ENCODE results near the gene UBE2G1. TPM values are rescaled to one million over a fixed set of nuclear protein-coding genes. Genes with fewer than 3 reads are reported as not detected.

UBE2G1 gene
- polyA plus RNA-seq, 1 donor from 2014 or later = 65.8 TPM

DNA sequence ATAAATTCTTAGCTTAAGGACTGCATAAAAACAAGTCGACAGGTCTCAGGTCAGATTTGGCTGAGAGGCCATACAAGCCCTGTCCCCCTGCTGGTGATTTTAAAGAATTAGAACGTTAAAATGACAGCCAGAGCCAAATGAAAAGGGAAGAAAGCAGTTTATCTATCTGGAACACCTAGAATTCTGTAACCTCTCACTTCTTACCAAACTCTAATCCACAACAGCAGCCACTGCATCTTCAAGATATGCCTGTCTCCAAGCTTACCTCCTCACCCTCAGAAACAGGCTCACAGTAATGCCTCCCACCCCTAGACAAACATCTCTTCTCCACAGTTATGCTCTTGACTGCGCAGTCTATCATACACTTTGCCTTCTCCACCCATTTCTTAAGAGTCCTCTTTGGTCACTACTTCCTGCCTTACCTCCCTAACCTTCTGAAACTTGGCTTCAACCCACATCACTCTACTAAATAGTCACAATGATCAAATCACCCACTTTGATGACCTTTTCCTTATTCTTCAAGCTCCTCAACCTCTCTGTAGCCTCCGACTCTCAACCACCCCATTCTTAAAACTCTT, 116.9 kb downstream of the UBE2G1 start:
- no peak overlapping the region for H2AFZ ChIP-seq (ENCODE audit: low read depth, low read length)
- peaks cover 68% of the 10 kb centered on the region for H3K79me2 ChIP-seq (replicated peaks; ENCODE audit: insufficient read depth, low read length)
- H3K9me3 ChIP-seq (ENCODE audit: low read length) = no peaks in the 10 kb centered on the region
- no peak overlapping the region for H3K4me3 ChIP-seq (ENCODE audit: low read length)
- no peak overlapping the region for H3K9ac ChIP-seq (ENCODE audit: low read length)
- H4K20me1 ChIP-seq (ENCODE audit: insufficient read depth) = peaks cover 16% of the 10 kb centered on the region
- no peaks in the 10 kb centered on the region for H3K36me3 ChIP-seq (ENCODE audit: insufficient read depth, low read length)
- H3K27ac ChIP-seq (ENCODE audit: low read length) = no peak overlapping the region
- no peak overlapping the region for H3K4me2 ChIP-seq (ENCODE audit: low read length)
- TF ChIP-seq, protein P1, sequence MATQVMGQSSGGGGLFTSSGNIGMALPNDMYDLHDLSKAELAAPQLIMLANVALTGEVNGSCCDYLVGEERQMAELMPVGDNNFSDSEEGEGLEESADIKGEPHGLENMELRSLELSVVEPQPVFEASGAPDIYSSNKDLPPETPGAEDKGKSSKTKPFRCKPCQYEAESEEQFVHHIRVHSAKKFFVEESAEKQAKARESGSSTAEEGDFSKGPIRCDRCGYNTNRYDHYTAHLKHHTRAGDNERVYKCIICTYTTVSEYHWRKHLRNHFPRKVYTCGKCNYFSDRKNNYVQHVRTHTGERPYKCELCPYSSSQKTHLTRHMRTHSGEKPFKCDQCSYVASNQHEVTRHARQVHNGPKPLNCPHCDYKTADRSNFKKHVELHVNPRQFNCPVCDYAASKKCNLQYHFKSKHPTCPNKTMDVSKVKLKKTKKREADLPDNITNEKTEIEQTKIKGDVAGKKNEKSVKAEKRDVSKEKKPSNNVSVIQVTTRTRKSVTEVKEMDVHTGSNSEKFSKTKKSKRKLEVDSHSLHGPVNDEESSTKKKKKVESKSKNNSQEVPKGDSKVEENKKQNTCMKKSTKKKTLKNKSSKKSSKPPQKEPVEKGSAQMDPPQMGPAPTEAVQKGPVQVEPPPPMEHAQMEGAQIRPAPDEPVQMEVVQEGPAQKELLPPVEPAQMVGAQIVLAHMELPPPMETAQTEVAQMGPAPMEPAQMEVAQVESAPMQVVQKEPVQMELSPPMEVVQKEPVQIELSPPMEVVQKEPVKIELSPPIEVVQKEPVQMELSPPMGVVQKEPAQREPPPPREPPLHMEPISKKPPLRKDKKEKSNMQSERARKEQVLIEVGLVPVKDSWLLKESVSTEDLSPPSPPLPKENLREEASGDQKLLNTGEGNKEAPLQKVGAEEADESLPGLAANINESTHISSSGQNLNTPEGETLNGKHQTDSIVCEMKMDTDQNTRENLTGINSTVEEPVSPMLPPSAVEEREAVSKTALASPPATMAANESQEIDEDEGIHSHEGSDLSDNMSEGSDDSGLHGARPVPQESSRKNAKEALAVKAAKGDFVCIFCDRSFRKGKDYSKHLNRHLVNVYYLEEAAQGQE (IDR thresholded peaks at IDR 0.05; ENCODE audit: borderline replicate concordance) = no peak
- no peak for TF ChIP-seq SMC3 (conservative IDR thresholded peaks at IDR 0.05; ENCODE audit: poor library complexity)
- TF ChIP-seq RAD21 (conservative IDR thresholded peaks at IDR 0.05) = no peak
- no peak for TF ChIP-seq POLR2AphosphoS5 (IDR thresholded peaks at IDR 0.05)
- no peak for TF ChIP-seq TAF1 (IDR thresholded peaks at IDR 0.05; ENCODE audit: low read depth)
- no peak for TF ChIP-seq EZH2 (IDR thresholded peaks at IDR 0.05; ENCODE audit: borderline replicate concordance, insufficient read depth, low read length, poor library complexity, severe bottlenecking)
- TF ChIP-seq, protein P2, sequence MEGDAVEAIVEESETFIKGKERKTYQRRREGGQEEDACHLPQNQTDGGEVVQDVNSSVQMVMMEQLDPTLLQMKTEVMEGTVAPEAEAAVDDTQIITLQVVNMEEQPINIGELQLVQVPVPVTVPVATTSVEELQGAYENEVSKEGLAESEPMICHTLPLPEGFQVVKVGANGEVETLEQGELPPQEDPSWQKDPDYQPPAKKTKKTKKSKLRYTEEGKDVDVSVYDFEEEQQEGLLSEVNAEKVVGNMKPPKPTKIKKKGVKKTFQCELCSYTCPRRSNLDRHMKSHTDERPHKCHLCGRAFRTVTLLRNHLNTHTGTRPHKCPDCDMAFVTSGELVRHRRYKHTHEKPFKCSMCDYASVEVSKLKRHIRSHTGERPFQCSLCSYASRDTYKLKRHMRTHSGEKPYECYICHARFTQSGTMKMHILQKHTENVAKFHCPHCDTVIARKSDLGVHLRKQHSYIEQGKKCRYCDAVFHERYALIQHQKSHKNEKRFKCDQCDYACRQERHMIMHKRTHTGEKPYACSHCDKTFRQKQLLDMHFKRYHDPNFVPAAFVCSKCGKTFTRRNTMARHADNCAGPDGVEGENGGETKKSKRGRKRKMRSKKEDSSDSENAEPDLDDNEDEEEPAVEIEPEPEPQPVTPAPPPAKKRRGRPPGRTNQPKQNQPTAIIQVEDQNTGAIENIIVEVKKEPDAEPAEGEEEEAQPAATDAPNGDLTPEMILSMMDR (IDR thresholded peaks at IDR 0.05; ENCODE audit: poor library complexity, severe bottlenecking) = no peak
- TF ChIP-seq EP300 (conservative IDR thresholded peaks at IDR 0.05; ENCODE audit: poor library complexity, severe bottlenecking) = no peak
- TF ChIP-seq MXI1 (conservative IDR thresholded peaks at IDR 0.05; ENCODE audit: poor library complexity, severe bottlenecking) = no peak
- H3F3A ChIP-seq (ENCODE audit: insufficient read depth, low read length, poor library complexity, severe bottlenecking) = no peaks in the 10 kb centered on the region
- H3K9me2 ChIP-seq (ENCODE audit: insufficient read depth, low read length) = no peaks in the 10 kb centered on the region
- H3K27me3 ChIP-seq (ENCODE audit: insufficient read depth, low read depth, low read length) = no peaks in the 10 kb centered on the region

DNA sequence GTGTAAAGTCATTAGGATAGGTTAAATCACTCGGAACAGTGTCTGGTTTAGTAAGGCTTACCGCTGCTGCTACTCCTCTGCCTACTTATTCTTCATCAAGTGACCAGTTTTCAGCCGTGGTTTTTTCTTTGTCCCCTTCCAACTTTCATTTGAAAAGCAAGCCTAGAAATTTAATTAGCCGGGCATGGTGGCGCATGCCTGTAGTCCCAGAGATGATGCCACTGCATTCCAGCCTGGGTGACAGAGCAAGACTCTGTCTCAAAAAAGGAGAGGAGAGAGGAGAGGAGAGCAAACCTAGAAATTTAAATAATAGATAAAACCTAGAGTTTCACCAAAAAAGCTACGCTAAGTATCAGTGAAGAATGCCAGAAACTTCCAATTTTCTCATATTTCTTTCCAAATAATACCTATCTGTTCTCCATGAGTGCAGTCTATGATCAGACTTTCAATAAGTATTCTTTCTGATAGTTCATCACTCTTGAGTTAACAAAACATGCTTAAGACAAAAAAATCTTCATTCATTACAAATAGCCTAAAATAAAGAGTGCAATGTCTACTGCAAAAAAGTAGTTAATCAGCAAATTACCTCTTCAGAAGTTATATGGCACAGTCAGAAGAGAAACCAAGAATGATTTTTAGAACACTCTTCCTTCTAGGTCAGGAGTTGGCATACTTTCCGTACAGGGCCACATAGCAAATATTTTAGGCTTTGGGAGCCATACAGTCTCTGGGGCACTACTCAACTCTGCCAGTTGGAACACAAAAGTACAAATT, 117.8 kb downstream of the UBE2G1 start:
- Histone ChIP-seq H3K9me3 (ENCODE audit: low read length) (no peaks in the 10 kb centered on the region), H2AFZ (ENCODE audit: low read depth, low read length) (no peak overlapping the region), H3K4me3 (ENCODE audit: low read length) (no peak overlapping the region), H4K20me1 (ENCODE audit: insufficient read depth) (peaks cover 16% of the 10 kb centered on the region), H3K4me2 (ENCODE audit: low read length) (no peak overlapping the region), H3K36me3 (ENCODE audit: insufficient read depth, low read length) (no peaks in the 10 kb centered on the region), H3K9me2 (ENCODE audit: insufficient read depth, low read length) (no peaks in the 10 kb centered on the region), H3K27me3 (ENCODE audit: insufficient read depth, low read depth, low read length) (no peaks in the 10 kb centered on the region), H3K9ac (ENCODE audit: low read length) (no peak overlapping the region), H3K27ac (ENCODE audit: low read length) (no peak overlapping the region), H3K79me2 (replicated peaks; ENCODE audit: insufficient read depth, low read length) (peaks cover 67% of the 10 kb centered on the region), H3F3A (ENCODE audit: insufficient read depth, low read length, poor library complexity, severe bottlenecking) (no peaks in the 10 kb centered on the region)
- TF ChIP-seq RAD21 (conservative IDR thresholded peaks at IDR 0.05) (no peak), TAF1 (IDR thresholded peaks at IDR 0.05; ENCODE audit: low read depth) (no peak), MXI1 (conservative IDR thresholded peaks at IDR 0.05; ENCODE audit: poor library complexity, severe bottlenecking) (no peak), SMC3 (conservative IDR thresholded peaks at IDR 0.05; ENCODE audit: poor library complexity) (no peak), POLR2AphosphoS5 (IDR thresholded peaks at IDR 0.05) (no peak)
- TF ChIP-seq, protein P2 (IDR thresholded peaks at IDR 0.05; ENCODE audit: poor library complexity, severe bottlenecking) = no peak

Data from neural cell (in vitro differentiated cells).